Lower leg skin (tissue), 4 donors: ENCODE results near the gene STX8. TPM values are rescaled to one million over a fixed set of nuclear protein-coding genes. Genes with fewer than 3 reads are reported as not detected.

Source experiments
- DNase-seq, 2 donors: peaks; one replicate each; pipeline ENCODE4 v3.0.0-alpha.2; 2019; ENCODE audit warnings: low spot score in 2 of 2
- H3K4me3 ChIP-seq: fragments of 200-600 bp; sonication (generic); 2 replicates; pipeline ENCODE4 v1.5.1; 2017; ENCODE audit warnings: mild to moderate bottlenecking, low read depth; ENCODE audit not compliant: poor library complexity, severe bottlenecking
- POLR2A ChIP-seq, 2 donors: fragments of 450-650 bp; IDR thresholded peaks; one replicate each; pipeline ENCODE4 v1.6.1; 2016 to 2017; ENCODE audit warnings: antibody characterized with exemption in 2 of 2, mild to moderate bottlenecking in 1 of 2, moderate library complexity in 1 of 2
- WGBS, 2 donors: methylation state at CpG; one replicate each; pipeline ENCODE4 v1.1.5; 2018; 5-methylcytosine and 5-hydroxymethylcytosine counted together
- intact Hi-C: fragments of 100-400 bp; cut with DNase I; formaldehyde crosslinking; loops from one replicate; pipeline ENCODE4 v1.15.0; 2023; ENCODE audit warnings: low total_unique reads
- total RNA-seq, 4 donors: library from RNA; depleted of rRNA; stranded (reverse); fragments of >200 nt; gene quantifications; one replicate each; pipeline ENCODE4 v1.1.0, GENCODE V29; 2016
- TF ChIP-seq, protein P1 (sequence below), 3 donors: fragments of 450-650 bp; IDR thresholded peaks; one replicate each; pipeline ENCODE4 v1.5.1; 2016; ENCODE audit warnings: antibody characterized with exemption in 3 of 3, mild to moderate bottlenecking in 3 of 3, moderate library complexity in 2 of 3

Gene STX8
- total RNA-seq, 4 donors from 2014 or later, result 32.1 to 56.4 (median 45.1) TPM

DNA sequence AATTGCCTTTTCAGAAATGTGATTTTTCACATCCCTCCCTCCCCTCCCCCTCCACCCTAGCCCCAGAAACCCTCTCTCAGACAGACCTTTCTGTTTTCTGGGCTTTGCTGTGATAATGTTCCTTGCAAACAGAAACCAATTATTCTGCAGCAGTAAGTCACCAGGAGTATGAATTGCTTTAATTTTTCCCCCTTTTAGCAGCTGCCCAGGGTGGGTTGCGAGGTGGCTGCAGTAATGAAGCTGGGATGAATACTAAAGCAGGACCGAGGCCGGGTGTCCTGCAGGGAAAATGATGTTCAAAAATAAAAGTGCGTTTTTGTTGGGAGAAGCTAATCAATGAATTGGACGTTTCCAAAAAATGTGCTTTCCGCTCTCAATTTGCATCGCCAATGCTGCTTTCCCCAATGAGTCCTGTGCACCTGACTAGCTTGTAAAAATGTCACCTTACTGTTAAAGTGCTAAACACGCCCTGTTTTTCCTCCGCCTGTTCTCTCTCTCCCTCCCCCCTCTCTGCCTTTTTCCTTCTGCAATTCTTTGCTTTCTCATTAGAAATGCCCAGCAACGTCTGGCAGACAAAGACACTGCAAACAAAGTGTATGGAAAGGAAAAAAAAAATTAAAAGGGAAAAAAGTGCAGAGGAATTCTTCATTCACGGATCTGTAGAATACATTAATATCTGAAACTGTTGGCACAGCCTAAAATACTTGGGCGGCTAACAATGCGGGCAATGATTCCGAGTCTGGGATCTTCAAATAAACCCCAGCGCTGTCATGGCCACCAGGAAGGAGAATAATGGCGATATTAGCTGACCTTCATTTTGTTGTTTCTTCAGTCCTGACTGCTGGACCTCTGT is 244.1 kb downstream of the STX8 start:
- no peak for DNase-seq
- H3K4me3 ChIP-seq, result no peak overlapping the region
- intact Hi-C loops, result no loop called here
- 89 to 90% methylated on average over 16 of the region's 16 CpGs for WGBS, 2 donors
- TF ChIP-seq, protein P1, sequence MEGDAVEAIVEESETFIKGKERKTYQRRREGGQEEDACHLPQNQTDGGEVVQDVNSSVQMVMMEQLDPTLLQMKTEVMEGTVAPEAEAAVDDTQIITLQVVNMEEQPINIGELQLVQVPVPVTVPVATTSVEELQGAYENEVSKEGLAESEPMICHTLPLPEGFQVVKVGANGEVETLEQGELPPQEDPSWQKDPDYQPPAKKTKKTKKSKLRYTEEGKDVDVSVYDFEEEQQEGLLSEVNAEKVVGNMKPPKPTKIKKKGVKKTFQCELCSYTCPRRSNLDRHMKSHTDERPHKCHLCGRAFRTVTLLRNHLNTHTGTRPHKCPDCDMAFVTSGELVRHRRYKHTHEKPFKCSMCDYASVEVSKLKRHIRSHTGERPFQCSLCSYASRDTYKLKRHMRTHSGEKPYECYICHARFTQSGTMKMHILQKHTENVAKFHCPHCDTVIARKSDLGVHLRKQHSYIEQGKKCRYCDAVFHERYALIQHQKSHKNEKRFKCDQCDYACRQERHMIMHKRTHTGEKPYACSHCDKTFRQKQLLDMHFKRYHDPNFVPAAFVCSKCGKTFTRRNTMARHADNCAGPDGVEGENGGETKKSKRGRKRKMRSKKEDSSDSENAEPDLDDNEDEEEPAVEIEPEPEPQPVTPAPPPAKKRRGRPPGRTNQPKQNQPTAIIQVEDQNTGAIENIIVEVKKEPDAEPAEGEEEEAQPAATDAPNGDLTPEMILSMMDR (IDR thresholded peaks at IDR 0.05), result no peak
- TF ChIP-seq POLR2A (IDR thresholded peaks at IDR 0.05), result no peak

DNA sequence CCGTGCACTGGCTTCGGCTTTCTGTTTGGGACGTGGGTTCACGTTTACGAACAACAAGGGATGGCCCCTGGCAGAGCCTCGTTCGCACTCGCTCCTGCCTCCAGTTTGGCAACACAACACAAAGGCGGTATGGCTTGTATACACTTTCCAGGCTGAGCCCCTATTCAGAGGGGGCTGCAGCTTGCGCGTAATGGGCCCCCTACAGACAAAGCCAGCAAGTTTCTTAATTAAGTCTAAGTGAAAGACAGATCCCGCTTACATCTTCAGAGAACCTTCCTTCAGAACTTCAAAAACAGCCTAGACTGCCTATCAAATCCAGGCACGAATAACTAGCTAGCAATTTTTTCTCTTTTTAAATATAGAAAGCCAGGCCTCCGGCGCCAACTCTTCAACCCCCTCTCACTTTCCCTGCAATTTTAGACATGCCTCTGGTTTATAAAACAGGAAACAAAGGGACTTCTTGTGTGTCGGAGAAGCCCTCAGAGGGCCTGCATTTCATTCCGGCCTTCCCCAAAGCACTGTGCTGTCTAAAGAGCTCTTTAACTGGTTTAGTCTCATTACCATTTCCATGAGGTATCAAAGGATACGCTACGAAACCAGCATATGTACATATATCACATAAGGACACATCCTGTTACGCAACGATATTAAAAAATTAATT is 244.9 kb downstream of the STX8 start:
- no peak overlapping the region for H3K4me3 ChIP-seq
- intact Hi-C loops, result no loop called here
- DNase-seq, result no peak
- TF ChIP-seq POLR2A (IDR thresholded peaks at IDR 0.05), result no peak
- TF ChIP-seq, protein P1 (IDR thresholded peaks at IDR 0.05), result no peak
- WGBS, 2 donors, result 78 to 85% methylated on average over 21 of the region's 21 CpGs

DNA sequence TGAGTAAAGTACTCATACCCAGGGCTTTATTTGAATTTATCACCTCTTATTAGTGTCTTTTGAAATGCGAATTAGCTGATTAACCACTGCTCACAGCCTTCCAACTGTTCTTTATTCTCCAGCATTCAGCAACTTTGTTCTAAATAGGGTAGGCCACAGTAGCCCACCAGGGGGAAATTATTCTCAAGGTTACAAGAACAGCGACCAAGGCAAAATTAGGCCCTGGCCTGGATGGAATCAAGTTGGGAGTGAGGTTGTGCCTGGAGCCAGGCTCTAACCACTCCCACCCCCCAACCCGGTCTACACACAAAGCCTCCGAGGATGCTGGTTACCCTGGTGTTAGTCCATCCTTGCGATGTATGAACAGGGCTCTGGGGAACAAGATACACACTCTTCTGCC is 245.5 kb downstream of the STX8 start:
- DNase-seq, result no peak
- no peak overlapping the region for H3K4me3 ChIP-seq
- 93 to 98% methylated on average over 5 of the region's 5 CpGs for WGBS, 2 donors
- intact Hi-C loops, result no loop called here
- TF ChIP-seq, protein P1 (IDR thresholded peaks at IDR 0.05), result no peak
- TF ChIP-seq POLR2A (IDR thresholded peaks at IDR 0.05), result no peak

DNA sequence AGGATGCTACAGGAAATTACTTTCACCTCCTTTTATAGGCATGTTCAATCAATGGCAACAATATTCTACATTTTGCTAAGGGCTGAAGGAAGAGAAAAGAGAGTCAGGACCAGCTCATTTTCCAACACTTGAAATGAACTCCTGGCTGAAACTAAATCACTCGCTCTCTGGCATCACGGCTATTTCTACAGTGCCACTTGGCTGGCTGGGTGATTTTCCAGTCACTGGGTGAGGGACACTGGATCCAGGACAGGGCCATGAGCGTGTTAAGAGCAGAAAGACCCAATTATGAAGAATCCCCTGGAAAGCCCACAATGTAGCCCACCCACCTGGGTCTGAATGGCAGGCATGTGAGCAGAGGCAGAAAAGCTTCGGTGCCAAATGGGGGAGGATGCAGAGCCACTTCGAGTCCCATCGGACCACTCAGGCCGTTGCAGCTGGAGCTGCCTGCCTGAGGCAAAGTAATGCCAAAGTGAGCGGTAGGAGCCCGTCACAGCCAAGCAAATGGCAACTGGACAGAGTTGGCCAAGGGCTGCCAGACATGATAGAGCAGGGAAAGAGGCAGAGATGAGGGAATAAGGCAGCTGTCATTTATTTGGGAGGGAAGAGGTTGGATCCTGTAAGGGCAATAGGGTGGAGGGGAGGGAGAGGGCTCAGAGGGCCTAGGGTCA is 246.2 kb downstream of the STX8 start:
- 85 to 87% methylated on average over 9 of the region's 9 CpGs for WGBS, 2 donors
- no peak for DNase-seq

DNA sequence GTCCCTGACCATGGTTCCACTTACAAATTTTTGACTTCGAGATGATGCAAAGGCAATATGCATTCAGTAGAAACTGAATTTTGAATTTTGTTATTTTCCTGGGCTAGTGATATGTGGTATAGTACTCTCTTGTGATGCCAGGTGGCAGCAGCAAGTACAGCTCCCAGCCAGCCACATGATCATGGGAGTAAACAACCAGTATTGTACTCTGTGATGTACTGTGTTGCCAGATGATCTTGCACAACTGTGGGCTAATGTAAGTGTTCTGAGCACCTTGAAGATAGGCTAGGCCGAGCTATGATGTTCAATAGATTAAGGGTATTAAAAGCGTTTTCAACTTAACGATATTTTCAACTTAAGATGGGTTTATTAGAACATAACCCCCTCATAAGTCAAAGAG is 250.8 kb downstream of the STX8 start:
- TF ChIP-seq, protein P1 (IDR thresholded peaks at IDR 0.05), result no peak
- TF ChIP-seq POLR2A (IDR thresholded peaks at IDR 0.05), result no peak
- intact Hi-C loops, result no loop called here
- H3K4me3 ChIP-seq, result no peak overlapping the region
- peak in 1 of 2 donors; percentile 39 for DNase-seq
- WGBS, 2 donors, result 91 to 97% methylated on average over 4 of the region's 4 CpGs

More for the DNA sequence above, 246.2 kb downstream of the STX8 start:
- H3K4me3 ChIP-seq, result no peak overlapping the region
- TF ChIP-seq POLR2A (IDR thresholded peaks at IDR 0.05), result no peak
- TF ChIP-seq, protein P1 (IDR thresholded peaks at IDR 0.05), result no peak
- intact Hi-C loops, result no loop called here
